Colonic mucosa (tissue), 4 donors: ENCODE data around the gene GALNT17. TPM values are rescaled to one million over a fixed set of nuclear protein-coding genes. Genes with fewer than 3 reads are reported as not detected.

ENCODE experiments used
- DNase-seq: peaks from one replicate; pipeline ENCODE4 v3.0.0-alpha.2; 2020
- H3K27ac ChIP-seq: fragments of 200-600 bp; one replicate; pipeline ENCODE4 v1.8.0; 2021
- H3K27me3 ChIP-seq: fragments of 200-600 bp; one replicate; pipeline ENCODE4 v1.8.0; 2021
- H3K36me3 ChIP-seq: fragments of 200-600 bp; one replicate; pipeline ENCODE4 v1.8.0; 2021
- H3K4me1 ChIP-seq: fragments of 200-600 bp; one replicate; pipeline ENCODE4 v1.8.0; 2021; ENCODE audit warnings: mild to moderate bottlenecking
- H3K4me3 ChIP-seq: fragments of 200-600 bp; one replicate; pipeline ENCODE4 v1.8.0; 2021
- H3K9ac ChIP-seq, 2 donors: one replicate each; pipeline ENCODE4 v1.7.0; 2013; ENCODE audit warnings: control low read depth in 2 of 2, low read depth in 2 of 2, low read length in 2 of 2
- H3K9me3 ChIP-seq: fragments of 200-600 bp; one replicate; pipeline ENCODE4 v1.8.0; 2021
- intact Hi-C: fragments of 100-400 bp; cut with DNase I; formaldehyde crosslinking; loops from one replicate; pipeline ENCODE4 v1.14.1; 2022
- total RNA-seq, 2 donors: library from RNA; stranded (reverse); fragmentation: NEBNext Ultra II Directional in 1 of 2; extraction: Animal tissue kit (Norgen Biotek cat#: 25700) in 1 of 2; gene quantifications; one replicate each; pipeline ENCODE4 v1.2.1, GENCODE V29; 2021
- TF ChIP-seq, protein P1 (sequence below): fragments of 200-600 bp; IDR thresholded peaks from one replicate; pipeline ENCODE4 v1.8.0; 2022; ENCODE audit warnings: antibody characterized with exemption, mild to moderate bottlenecking
- donor health status: healthy.
- donor health status: DM: no; HTN: no; CAD: no.
- donor health status: DM: no; HTN: no; CAD: no.

The GALNT17 gene
- total RNA-seq, 2 donors from 2014 or later: 0.37 to 1.3 TPM

DNA sequence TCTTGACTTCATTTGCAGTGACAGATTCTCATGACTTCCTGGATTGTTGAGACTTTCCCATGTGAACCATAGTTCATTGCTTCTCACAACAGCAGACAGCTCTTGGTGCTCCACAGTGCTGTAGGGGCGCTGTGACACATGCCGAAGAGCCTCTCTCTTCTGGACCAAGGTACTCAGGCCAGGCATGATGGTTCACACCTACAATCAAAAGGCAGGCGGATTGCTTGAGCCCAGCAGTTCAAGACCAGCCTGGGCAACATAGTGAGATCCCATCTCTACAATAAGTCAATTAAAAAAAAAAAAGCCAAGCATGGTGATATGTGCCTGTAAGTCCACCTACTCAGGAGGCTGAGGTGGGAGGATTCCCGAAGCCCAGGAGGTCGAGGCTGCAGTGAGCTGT, 354.5 kb downstream of the GALNT17 start:
- no peaks in the 10 kb centered on the region for H3K27me3 ChIP-seq
- no peaks in the 10 kb centered on the region for H3K4me1 ChIP-seq
- no peak overlapping the region for H3K9ac ChIP-seq
- H3K9me3 ChIP-seq: no peaks in the 10 kb centered on the region
- intact Hi-C loops: no loop called here
- no peaks in the 10 kb centered on the region for H3K36me3 ChIP-seq
- DNase-seq: no peak
- TF ChIP-seq, protein P1, sequence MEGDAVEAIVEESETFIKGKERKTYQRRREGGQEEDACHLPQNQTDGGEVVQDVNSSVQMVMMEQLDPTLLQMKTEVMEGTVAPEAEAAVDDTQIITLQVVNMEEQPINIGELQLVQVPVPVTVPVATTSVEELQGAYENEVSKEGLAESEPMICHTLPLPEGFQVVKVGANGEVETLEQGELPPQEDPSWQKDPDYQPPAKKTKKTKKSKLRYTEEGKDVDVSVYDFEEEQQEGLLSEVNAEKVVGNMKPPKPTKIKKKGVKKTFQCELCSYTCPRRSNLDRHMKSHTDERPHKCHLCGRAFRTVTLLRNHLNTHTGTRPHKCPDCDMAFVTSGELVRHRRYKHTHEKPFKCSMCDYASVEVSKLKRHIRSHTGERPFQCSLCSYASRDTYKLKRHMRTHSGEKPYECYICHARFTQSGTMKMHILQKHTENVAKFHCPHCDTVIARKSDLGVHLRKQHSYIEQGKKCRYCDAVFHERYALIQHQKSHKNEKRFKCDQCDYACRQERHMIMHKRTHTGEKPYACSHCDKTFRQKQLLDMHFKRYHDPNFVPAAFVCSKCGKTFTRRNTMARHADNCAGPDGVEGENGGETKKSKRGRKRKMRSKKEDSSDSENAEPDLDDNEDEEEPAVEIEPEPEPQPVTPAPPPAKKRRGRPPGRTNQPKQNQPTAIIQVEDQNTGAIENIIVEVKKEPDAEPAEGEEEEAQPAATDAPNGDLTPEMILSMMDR: no peak
- H3K27ac ChIP-seq: no peak overlapping the region
- H3K4me3 ChIP-seq: no peak overlapping the region

DNA sequence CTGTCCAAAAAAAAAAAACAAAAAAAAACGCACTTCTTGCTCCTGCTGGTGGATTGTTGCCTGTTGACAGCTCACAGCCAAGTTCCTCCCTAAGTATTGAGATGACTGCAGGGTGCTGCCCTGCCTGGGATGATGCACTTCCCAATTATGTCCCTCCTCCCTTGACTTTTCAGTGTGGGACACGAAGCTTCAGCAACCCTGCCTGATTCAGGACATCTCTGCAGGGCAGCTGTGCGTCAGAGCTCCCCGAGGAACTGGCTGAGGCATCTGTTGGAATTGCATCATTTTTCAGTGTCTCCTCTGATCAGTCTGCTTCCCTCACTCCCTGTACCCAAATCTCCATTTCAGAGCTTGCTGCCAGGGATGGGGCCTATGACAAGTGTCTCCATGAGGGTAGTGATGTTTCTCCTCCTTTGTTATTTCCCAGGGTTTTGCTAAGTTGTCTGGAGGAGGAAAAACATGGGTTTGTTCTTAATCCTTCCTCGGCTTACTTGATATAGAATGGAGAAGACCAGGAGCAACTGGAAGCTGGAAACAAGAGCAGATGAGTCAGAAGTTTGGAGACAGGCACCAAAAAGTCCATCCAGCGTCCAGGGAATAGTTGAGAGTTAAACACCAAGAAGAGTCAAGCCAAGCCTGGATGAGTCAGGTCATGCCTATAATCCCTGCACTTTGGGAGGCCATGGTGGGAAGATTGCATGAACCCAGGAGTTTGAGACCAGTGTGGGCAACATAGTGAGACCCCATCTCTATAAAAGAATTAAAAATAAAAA, 355.1 kb downstream of the GALNT17 start:
- H3K9me3 ChIP-seq: no peaks in the 10 kb centered on the region
- H3K4me3 ChIP-seq: no peak overlapping the region
- intact Hi-C loops: no loop called here
- TF ChIP-seq, protein P1: no peak
- H3K9ac ChIP-seq: no peak overlapping the region
- DNase-seq: peak; percentile 22
- H3K4me1 ChIP-seq: no peaks in the 10 kb centered on the region
- no peaks in the 10 kb centered on the region for H3K27me3 ChIP-seq
- no peak overlapping the region for H3K27ac ChIP-seq
- no peaks in the 10 kb centered on the region for H3K36me3 ChIP-seq

DNA sequence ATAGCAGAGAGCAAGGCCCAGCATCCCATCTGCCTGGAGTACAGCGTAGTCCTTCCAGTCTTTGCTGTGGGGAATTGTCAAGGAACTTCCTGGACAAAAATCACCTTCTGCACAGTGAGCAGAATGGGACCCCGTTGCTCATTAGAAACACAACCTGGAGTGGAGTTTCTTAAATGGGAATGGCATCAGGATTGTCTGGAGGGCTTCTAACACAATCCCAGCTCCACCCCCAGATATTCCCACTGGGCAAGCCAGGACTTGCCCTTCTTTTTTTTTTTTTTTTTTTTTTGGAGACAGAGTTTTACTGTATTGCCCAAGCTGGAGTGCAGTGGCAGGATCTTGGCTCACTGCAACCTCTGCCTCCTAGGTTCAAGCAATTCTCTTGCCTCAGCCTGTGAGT, 356.4 kb downstream of the GALNT17 start:
- TF ChIP-seq, protein P1: no peak
- H3K9ac ChIP-seq: no peak overlapping the region
- DNase-seq: no peak
- no peak overlapping the region for H3K4me3 ChIP-seq
- H3K27ac ChIP-seq: no peak overlapping the region
- no peaks in the 10 kb centered on the region for H3K36me3 ChIP-seq
- intact Hi-C loops: no loop called here
- H3K9me3 ChIP-seq: no peaks in the 10 kb centered on the region
- no peaks in the 10 kb centered on the region for H3K27me3 ChIP-seq
- no peaks in the 10 kb centered on the region for H3K4me1 ChIP-seq

DNA sequence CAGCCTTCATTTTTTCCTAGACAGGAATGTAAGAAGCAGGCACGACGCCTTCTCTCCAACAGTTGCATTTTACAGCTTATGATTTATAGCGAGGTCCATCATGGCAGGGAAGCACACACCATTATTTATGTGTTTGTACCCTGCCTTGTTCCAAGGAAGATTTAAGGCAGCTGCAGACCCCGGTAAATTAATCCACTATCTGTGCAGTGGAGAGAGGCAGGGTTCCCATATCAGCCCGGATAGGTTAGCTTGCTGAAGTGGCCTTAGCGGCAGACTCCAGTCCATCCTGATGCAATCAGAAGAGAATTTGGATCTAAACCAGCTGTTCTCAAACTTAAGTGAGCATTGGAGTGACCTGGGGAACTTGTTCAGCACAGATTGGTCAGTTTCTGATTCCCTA, 359.4 kb downstream of the GALNT17 start:
- H3K27me3 ChIP-seq: no peaks in the 10 kb centered on the region
- no peak overlapping the region for H3K9ac ChIP-seq
- intact Hi-C loops: no loop called here
- H3K27ac ChIP-seq: no peak overlapping the region
- no peaks in the 10 kb centered on the region for H3K36me3 ChIP-seq
- no peak overlapping the region for H3K4me3 ChIP-seq
- H3K9me3 ChIP-seq: no peaks in the 10 kb centered on the region
- no peak for DNase-seq
- no peaks in the 10 kb centered on the region for H3K4me1 ChIP-seq
- TF ChIP-seq, protein P1: no peak

DNA sequence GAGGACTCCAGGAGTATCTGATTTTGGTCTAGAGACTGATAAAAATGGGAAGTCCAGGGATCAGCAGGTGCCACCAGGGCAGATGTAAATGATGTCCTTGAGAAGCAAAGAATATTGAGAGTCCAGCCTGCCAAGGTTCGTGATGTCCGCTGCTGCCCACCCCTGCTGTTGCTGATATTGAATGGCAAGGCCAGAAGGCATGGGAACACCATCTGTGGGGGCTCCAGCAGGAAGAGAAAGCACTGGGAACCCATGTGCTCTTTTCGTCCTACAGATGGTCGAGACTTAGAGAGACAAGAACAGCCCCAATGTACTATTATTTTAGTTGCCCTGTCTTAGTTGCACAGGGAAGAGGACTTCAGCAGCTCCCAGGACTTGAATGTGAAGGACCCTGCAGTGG, 363.9 kb downstream of the GALNT17 start:
- intact Hi-C loops: no loop called here
- TF ChIP-seq, protein P1: no peak
- H3K27ac ChIP-seq: no peak overlapping the region
- H3K36me3 ChIP-seq: no peaks in the 10 kb centered on the region
- no peaks in the 10 kb centered on the region for H3K27me3 ChIP-seq
- no peak overlapping the region for H3K9ac ChIP-seq
- no peak for DNase-seq
- H3K4me1 ChIP-seq: no peaks in the 10 kb centered on the region
- H3K9me3 ChIP-seq: no peaks in the 10 kb centered on the region
- H3K4me3 ChIP-seq: no peak overlapping the region
